Stimulated activated CD8-positive, alpha-beta memory T cell treated with anti-CD3 and anti-CD28 coated beads, Interleukin-4, amount 100 ng/mL, for 1 hour (primary cell): ENCODE results near the gene DNAJC10.
"Not testable (repeated sequence)": the region's sequence is repeated elsewhere in the genome, so short reads cannot be mapped to it uniquely, and the experiment has no call there.

ENCODE experiments used
- DNase-seq, 2 donors: peaks; one replicate each; pipeline ENCODE4 v3.0.0-alpha.2; 2020; ENCODE audit warnings: low read depth in 2 of 2, low spot score in 1 of 2

Gene DNAJC10

GRCh38 chr2:182724656-182725055 lies 8.6 kb downstream of the DNAJC10 start:
- no peak for DNase-seq

GRCh38 chr2:182726473-182726872 lies 10.4 kb downstream of the DNAJC10 start:
- no peak for DNase-seq

- no peak for DNase-seq
Observed at GRCh38 chr2:182728014-182728413, 12.0 kb downstream of the DNAJC10 start.

- DNase-seq, result no peak
Observed at GRCh38 chr2:182729710-182730339, 13.8 kb downstream of the DNAJC10 start.

- DNase-seq, result no peak
Observed at GRCh38 chr2:182730486-182730885, 14.4 kb downstream of the DNAJC10 start.

- no peak for DNase-seq
Observed at GRCh38 chr2:182732736-182733135, 16.7 kb downstream of the DNAJC10 start.

- DNase-seq, result no peak
Observed at GRCh38 chr2:182733572-182733971, 17.5 kb downstream of the DNAJC10 start.

GRCh38 chr2:182736856-182737255 lies 20.8 kb downstream of the DNAJC10 start:
- DNase-seq, result not testable (repeated sequence)

- no peak for DNase-seq
Observed at GRCh38 chr2:182740701-182741100, 24.6 kb downstream of the DNAJC10 start.

- DNase-seq, result no peak
Observed at GRCh38 chr2:182741620-182742019, 25.6 kb downstream of the DNAJC10 start.

GRCh38 chr2:182744490-182744889 lies 28.4 kb downstream of the DNAJC10 start:
- no peak for DNase-seq

- no peak for DNase-seq
Observed at GRCh38 chr2:182745061-182745460, 29.0 kb downstream of the DNAJC10 start.

- not testable (repeated sequence) for DNase-seq
Observed at GRCh38 chr2:182745894-182746293, 29.8 kb downstream of the DNAJC10 start.

- no peak for DNase-seq
Observed at GRCh38 chr2:182754231-182754630, 38.2 kb downstream of the DNAJC10 start.

- no peak for DNase-seq
Observed at GRCh38 chr2:182758379-182758778, 42.3 kb downstream of the DNAJC10 start.

- DNase-seq, result no peak
Observed at GRCh38 chr2:182761903-182762302, 45.8 kb downstream of the DNAJC10 start.

- no peak for DNase-seq
Observed at GRCh38 chr2:182763311-182763912, 47.4 kb downstream of the DNAJC10 start.

GRCh38 chr2:182766626-182767025 lies 50.6 kb downstream of the DNAJC10 start:
- no peak for DNase-seq

- DNase-seq, result no peak
Observed at GRCh38 chr2:182767578-182767977, 51.5 kb downstream of the DNAJC10 start.

- DNase-seq, result not testable (repeated sequence)
Observed at GRCh38 chr2:182768950-182769349, 52.9 kb downstream of the DNAJC10 start.

- DNase-seq, result no peak
Observed at GRCh38 chr2:182779323-182779722, 63.3 kb downstream of the DNAJC10 start.

- not testable (repeated sequence) for DNase-seq
Observed at GRCh38 chr2:182781099-182781498, 65.0 kb downstream of the DNAJC10 start.

- not testable (repeated sequence) for DNase-seq
Observed at GRCh38 chr2:182782686-182783085, 66.6 kb downstream of the DNAJC10 start.
